T-helper 1 cell treated with Interleukin-12 subunit alpha and Interleukin-12 subunit beta and Interleukin-4 antibody, amounts not matched to agents 30 ng/mL and 1 ng/mL, for 36 hours (primary cell): Measurements from ENCODE around the gene TAL1. TPM values are rescaled to one million over a fixed set of nuclear protein-coding genes. Genes with fewer than 3 reads are reported as not detected.

ENCODE experiments used
- intact Hi-C: fragments of 100-400 bp; cut with micrococcal nuclease; formaldehyde crosslinking; loops from one replicate; pipeline ENCODE4 v1.15.1; 2024
- total RNA-seq: library from RNA; stranded (reverse); gene quantifications from 2 replicates; pipeline ENCODE4 v1.2.3, GENCODE V29; 2022

Gene TAL1
- total RNA-seq, 1 donor from 2014 or later = not detected

- intact Hi-C loops = loop anchor here (2.0 to 5.0 kb wide), 2 partner anchors 215 to 482 kb away; no protein-coding TSS in a partner anchor
Measured at GRCh38 chr1:47229886-47230691, 1.9 kb downstream of the TAL1 start.

GRCh38 chr1:47229031-47229885, 2.8 kb downstream of the TAL1 start:
- intact Hi-C loops = no loop called here

GRCh38 chr1:47228644-47229030, 3.4 kb downstream of the TAL1 start:
- intact Hi-C loops = no loop called here

DNA sequence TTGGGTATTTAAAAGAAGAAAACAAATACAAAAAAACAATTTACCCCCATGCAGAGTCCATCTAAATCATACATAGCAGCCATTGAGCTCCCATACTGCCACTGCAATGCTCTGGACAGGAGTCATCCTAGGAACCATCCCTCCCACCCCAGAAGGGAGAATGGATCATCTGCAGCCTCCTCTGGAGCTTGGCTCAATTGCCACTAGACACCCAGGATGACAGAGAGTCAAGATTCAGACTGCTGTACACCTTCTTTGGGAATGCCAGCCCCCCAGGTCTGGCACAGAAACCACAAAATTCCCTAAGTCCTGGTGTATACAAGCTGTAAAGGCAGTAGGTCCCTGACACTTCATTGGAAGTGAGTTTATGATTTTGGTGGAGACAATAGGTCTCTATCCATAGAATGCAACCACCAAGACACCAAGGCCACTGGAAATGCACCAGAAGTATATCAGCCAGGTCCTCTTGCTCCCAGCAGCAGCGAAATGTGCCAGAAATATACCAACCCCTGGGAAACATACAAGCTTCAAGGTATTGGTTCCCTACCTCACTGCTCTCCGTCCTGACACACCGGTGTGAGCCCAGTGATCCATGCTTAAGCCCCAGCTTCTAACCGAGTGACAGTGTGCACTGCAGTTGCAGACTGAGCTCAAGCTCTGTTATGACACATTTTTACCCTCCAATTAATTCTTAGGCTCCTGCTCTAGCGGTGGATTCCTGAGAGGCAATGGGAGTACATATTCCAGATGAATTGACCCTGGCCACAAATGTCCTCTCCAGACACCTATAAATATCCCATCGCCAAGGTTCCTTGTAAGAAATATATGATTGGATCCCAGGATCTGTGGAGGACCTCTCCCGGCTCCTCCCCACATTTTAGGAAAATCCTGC, 4.4 kb downstream of the TAL1 start:
- intact Hi-C loops = no loop called here

DNA sequence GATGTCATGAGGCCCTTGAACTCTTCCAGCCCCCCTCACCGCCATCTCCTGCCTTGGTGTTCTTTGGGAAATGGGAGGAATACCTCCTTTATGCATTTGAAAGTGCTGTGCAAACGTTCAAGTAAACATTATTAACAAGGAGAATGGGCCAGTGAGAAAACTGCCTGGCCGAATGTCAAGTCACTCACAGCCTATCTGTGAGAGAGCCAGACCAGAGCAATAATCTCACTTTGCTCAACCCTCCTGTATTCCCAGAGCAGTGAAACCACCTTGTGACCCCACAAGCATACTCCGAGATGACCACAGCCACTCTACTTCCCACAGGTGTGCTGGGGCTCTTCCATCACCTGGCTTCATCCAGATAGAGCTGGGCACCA, 5.2 kb downstream of the TAL1 start:
- intact Hi-C loops = no loop called here

DNA sequence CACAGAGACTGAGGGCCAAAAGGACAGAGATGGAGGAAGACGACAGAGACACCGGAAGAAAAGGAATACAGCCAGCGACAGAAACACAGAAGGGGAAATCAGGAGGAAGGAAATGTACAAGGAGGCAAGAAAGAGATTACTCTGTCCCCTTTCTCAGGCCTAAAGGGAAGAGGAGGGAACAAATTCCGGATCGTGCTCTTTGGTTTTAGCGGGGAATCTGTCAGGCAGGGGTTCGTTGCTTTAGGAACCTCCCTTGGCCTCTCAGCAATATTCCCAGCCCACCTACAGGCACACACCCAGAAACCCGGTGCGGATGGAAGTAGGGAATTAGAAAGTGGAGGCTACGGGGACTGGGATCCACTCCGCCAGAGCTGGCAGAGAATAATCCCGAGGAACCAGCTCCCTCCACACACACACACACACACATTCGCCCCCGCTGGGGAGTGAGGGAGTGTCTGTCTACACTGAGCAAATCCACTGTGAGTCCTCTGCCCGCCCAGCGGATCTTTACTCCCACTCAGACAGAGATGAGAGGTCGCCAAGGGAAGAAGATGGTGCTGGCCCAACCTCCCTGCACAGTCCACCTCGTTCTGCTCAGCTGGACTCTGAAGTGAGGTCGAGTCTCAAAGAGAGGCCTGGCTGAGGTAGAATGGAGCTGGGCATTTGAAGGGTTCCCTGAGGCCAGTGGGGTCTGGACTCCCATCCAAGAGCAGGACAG, 5.7 kb downstream of the TAL1 start:
- intact Hi-C loops = no loop called here

- intact Hi-C loops = no loop called here
Measured at GRCh38 chr1:47225430-47226100, 6.5 kb downstream of the TAL1 start.

GRCh38 chr1:47224676-47225399, 7.2 kb downstream of the TAL1 start:
- intact Hi-C loops = no loop called here

DNA sequence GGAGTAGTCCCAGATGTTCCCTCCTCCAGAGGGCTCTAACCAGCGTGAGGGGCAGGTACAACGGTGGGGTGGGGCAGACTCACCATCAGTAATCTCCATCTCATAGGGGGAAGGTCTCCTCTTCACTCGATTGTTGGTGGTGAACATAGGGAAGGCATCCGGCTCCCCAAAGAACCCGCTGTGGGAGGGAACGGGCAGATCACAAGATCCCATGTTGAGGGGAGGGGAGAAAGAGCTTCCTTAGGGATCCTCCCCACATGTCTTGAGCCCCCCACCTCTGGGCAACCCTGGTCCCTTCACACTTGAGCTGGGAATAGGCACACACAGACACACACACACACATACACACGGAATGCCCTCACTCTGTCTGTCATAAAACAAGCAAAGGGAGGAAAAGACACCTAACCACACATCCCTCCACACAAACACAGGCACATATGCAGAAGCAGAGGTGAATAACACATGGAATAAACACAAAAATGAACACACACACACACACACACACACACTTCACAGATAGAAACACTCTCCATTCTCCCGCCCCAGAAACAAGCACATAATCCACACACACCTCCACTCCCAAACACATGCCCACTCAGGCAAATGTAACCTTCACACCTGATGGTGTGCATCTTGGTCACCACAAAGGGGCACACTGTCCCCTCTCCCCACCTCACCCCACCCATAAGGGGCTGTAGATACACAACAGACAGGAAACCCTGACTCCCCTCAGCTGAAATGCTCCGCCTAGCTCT, 7.9 kb downstream of the TAL1 start:
- intact Hi-C loops = no loop called here

GRCh38 chr1:47223174-47223920, 8.7 kb downstream of the TAL1 start:
- intact Hi-C loops = no loop called here

- intact Hi-C loops = no loop called here
Measured at GRCh38 chr1:47222476-47222875, 9.5 kb downstream of the TAL1 start.

GRCh38 chr1:47219590-47220220, 12.3 kb downstream of the TAL1 start:
- intact Hi-C loops = no loop called here

- intact Hi-C loops = no loop called here
Measured at GRCh38 chr1:47219001-47219400, 13.0 kb downstream of the TAL1 start.

- intact Hi-C loops = no loop called here
Measured at GRCh38 chr1:47216278-47217059, 15.6 kb downstream of the TAL1 start.

DNA sequence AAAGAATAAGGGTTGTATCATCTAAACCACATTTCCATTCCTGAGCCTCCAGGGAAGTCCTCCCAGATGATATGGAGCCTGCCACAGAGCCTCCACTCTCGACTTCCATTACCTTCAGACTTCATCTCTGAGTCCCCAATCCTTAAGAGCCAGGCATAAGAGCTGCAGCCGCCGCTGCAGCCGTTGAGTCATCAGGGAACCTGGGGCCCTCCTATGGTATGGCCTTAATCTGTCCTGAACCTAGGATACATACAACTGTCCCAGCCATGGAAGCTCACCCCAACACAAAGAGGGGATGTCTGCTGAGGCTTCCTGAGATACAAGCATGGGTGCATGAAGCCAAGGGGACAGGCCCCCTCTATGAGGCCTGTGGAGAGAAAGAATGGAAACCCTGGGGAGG, 16.3 kb downstream of the TAL1 start:
- intact Hi-C loops = no loop called here

- intact Hi-C loops = no loop called here
Measured at GRCh38 chr1:47214549-47214948, 17.5 kb downstream of the TAL1 start.
